Activated T-helper 9 cell treated with anti-CD3 and anti-CD28 coated beads, Interleukin-2, amount 50 U/mL, for 16 hours (primary cell): Measurements from ENCODE around the gene EP300.
"Not testable (repeated sequence)": the region's sequence is repeated elsewhere in the genome, so short reads cannot be mapped to it uniquely, and the experiment has no call there.

Source experiments
- DNase-seq: peaks from one replicate; pipeline ENCODE4 v3.0.0-alpha.2; 2020; ENCODE audit warnings: low read depth

EP300 gene

DNA sequence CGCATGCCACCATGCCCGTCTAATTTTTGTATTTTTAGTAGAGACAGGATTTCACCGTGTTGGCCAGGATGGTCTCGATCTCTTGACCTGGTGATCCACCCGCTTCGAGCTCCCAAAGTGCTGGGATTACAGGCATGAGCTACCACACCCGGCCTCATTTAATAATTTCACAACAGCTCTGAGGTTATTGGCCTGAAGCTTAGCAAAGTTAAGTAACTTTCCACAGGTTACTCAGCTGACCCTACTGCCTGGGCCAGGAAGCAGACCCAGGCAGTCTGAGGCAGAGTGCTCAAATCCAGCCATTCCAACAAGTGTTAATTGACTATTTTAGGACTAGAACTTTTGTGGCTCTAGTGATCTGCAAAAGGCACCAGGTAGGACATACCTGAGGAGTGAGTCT, 60.5 kb downstream of the EP300 start:
- DNase-seq: no peak

DNA sequence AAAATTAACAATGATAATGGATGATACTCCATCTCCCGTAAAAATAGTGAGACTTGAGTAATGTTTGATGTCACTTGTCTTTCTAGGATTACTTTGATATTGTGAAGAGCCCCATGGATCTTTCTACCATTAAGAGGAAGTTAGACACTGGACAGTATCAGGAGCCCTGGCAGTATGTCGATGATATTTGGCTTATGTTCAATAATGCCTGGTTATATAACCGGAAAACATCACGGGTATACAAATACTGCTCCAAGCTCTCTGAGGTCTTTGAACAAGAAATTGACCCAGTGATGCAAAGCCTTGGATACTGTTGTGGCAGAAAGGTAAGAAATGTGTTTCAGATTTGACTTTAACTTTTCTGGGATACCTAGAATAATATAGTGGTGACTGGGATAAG, 64.7 kb downstream of the EP300 start:
- DNase-seq: no peak

DNA sequence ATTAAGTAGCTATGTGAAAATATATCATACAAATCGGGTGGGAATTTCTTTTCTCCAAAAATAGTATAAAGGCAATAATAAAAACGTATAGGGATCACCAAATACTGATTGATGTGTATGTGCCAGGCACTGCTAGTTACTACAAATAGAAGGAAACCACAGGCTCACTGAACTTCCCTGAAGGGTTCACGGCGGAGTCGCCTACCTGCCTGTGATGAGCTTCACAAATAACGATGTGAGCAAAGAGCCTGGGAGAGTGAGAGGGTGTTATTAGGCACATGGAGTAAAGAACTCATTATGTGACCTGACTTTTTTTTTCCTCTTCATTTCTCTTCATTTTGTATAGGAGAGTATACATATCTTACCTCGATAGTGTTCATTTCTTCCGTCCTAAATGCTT, 76.8 kb downstream of the EP300 start:
- DNase-seq: no peak

DNA sequence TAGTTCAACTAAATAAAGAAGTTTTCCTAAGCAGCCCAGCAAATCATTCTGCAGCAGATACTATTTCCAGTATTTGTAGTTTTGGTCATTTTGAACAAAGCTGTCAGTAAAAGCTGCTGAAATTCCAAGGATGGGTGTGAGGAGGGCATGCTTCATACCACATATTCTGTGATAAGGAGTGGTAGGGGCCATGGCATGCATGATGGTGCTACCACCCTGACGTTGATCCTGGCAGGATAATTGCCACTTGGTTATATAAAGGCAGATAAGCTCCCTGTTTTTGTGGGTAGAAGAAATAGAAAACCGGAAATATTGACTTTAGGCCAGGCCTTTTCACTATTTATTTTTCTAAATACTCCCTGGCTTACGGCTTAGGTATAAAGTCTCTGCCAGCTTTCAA, 79.6 kb downstream of the EP300 start:
- no peak for DNase-seq

DNA sequence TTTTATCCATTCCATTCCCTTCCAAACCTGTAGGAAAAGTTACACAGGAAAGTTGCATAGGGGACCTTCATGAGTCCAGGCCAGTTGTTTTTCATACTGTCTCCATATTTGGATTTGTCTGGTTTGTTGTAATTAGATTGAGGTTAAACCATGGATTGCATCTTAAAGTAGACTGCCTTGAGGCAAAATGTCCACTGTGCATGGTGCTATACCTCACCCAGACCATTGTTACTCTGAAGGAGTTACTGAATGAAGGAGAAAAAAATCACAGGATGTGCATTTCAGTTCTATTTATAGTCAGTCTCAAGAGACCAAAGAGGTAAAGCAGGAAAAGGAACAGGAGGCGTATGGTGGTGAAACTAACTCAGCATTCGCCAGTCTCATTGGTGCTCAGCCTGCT, 83.2 kb downstream of the EP300 start:
- no peak for DNase-seq

DNA sequence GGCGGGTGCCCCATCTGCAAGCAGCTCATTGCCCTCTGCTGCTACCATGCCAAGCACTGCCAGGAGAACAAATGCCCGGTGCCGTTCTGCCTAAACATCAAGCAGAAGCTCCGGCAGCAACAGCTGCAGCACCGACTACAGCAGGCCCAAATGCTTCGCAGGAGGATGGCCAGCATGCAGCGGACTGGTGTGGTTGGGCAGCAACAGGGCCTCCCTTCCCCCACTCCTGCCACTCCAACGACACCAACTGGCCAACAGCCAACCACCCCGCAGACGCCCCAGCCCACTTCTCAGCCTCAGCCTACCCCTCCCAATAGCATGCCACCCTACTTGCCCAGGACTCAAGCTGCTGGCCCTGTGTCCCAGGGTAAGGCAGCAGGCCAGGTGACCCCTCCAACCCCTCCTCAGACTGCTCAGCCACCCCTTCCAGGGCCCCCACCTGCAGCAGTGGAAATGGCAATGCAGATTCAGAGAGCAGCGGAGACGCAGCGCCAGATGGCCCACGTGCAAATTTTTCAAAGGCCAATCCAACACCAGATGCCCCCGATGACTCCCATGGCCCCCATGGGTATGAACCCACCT, 84.7 kb downstream of the EP300 start:
- DNase-seq: no peak

DNA sequence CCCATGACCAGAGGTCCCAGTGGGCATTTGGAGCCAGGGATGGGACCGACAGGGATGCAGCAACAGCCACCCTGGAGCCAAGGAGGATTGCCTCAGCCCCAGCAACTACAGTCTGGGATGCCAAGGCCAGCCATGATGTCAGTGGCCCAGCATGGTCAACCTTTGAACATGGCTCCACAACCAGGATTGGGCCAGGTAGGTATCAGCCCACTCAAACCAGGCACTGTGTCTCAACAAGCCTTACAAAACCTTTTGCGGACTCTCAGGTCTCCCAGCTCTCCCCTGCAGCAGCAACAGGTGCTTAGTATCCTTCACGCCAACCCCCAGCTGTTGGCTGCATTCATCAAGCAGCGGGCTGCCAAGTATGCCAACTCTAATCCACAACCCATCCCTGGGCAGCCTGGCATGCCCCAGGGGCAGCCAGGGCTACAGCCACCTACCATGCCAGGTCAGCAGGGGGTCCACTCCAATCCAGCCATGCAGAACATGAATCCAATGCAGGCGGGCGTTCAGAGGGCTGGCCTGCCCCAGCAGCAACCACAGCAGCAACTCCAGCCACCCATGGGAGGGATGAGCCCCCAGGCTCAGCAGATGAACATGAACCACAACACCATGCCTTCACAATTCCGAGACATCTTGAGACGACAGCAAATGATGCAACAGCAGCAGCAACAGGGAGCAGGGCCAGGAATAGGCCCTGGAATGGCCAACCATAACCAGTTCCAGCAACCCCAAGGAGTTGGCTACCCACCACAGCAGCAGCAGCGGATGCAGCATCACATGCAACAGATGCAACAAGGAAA, 85.4 kb downstream of the EP300 start:
- DNase-seq: no peak

DNA sequence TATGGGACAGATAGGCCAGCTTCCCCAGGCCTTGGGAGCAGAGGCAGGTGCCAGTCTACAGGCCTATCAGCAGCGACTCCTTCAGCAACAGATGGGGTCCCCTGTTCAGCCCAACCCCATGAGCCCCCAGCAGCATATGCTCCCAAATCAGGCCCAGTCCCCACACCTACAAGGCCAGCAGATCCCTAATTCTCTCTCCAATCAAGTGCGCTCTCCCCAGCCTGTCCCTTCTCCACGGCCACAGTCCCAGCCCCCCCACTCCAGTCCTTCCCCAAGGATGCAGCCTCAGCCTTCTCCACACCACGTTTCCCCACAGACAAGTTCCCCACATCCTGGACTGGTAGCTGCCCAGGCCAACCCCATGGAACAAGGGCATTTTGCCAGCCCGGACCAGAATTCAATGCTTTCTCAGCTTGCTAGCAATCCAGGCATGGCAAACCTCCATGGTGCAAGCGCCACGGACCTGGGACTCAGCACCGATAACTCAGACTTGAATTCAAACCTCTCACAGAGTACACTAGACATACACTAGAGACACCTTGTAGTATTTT, 86.1 kb downstream of the EP300 start:
- DNase-seq: no peak

DNA sequence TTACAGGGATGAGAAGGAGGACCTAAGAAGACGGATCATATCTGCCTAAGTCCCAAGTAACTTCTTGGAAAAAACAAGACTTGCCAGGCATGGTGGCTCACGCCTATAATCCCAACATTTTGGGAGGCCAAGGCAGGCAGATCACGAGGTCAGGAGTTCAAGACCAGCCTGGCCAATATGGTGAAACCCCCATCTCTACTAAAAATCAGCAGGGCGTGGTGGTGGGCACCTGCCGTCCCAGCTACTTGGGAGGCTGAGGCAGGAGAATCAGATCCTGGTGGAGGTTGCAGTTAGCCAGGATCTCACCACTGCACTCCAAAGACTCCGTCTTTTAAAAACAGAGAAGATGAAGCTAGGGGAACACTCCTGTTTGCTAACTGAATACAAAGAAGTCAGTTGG, 88.0 kb downstream of the EP300 start:
- DNase-seq: not testable (repeated sequence)

DNA sequence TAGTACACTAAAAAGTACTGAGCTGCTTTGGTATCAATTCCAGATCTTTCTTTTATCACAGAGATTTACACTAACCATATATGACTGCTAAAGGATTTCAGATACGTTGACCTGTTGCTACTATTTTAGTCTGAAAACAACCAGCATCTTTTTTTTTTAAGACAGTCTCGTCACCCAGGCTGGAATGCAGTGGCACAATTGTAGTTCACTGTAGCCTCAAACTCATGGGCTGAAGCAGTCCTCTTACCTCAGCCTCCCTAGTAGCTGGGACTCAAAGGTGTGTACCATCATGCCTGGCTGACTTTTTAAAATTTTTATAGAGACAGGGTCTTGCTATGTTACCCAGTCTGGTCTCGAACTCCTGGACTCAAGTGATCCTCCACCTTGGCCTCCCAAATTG, 88.5 kb downstream of the EP300 start:
- DNase-seq: no peak

DNA sequence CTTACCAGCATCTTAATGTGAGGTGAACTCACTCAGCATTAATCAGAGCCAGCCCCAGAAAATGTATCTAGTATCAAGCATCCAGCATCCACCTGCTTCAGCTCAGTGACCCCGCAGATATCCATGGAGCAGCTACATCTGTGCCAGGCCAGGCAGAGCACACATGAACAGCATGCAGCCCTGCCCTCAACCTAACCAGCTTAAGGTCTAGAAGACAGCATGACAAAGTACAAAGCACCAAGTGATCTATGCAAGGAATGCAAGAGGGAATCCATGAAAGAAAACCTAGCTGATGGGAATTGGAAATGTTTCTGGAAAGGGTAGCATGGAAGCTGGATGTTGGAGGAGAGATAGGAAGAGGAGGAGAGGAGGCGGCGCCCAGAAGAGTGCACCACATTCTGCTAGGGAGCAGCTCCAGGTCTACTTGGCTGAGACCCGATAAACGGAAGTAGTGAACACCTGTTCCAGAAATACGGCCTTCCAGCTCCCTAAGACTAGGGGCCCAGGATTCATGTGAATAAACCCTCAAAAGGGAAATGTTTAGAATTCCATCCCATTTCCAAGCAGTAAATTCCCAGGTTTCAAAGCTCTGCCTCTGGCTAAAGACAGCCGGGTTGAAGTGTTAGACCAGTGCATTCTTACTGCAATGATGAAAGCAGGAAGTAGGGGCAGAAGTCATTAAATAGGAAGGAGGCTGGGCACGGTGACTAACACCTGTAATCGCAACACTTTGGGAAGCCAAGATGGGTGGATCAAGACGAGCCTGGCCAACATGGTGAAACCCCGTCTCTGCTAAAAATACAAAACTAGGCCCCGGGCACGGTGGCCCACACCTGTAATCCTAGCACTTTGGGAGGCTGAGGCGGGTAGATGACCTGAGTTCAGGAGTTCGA, 89.2 kb downstream of the EP300 start:
- DNase-seq: no peak

DNA sequence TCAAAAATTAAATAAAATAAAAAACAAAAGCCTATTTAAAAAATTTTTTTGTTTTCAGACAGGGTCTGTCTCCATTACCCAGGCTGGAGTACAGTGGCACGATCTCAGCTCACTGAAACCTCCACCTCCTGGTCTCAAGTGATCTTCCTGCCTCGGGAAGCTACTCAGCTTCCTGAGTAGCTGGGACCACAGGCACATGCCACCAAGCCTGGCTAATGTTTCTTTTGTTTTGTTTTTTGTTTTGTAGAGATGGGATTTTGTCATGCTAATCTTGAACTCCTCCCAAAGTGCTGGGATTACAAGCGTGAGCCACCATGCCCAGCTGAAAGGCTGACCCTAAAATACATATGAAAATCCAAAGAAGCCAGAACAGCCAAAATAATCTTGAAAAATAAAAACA, 92.3 kb downstream of the EP300 start:
- no peak for DNase-seq

DNA sequence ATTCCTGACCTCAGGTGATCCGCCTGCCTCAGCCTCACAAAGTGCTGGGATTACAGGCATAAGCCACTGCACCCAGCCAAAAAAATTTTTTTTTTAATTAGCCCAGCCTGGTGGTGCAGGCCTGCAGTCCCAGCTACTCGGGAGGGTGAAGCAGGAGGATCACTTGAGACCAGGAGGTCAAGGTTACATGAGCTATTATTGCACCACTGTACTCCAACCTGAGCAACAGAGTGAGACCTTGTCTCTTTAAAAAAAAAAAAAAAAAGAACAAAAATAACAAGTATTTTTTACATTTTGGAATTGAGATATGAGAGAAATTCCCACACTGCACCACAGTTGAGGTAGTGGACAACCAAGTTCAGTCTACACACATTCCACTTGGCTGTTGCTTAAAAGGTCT, 99.1 kb downstream of the EP300 start:
- no peak for DNase-seq

DNA sequence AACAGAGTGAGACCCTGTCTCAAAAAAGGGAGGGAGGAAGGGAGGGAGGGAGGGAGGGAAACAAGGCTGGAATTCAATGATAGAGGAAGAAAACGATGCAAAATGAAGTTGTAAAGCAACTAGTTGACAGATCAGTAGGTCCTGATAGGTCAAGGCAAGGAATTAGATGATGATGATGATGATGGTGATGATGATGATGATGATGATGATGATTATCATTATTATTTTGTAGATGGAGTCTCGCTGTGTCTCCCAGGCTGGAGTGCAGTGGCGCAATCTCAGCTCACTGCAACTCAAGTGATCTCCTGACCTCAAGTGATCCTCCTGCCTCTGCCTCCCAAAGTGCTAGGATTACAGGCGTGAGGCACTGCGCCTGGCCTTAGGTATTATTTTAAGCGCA, 101.4 kb downstream of the EP300 start:
- no peak for DNase-seq

DNA sequence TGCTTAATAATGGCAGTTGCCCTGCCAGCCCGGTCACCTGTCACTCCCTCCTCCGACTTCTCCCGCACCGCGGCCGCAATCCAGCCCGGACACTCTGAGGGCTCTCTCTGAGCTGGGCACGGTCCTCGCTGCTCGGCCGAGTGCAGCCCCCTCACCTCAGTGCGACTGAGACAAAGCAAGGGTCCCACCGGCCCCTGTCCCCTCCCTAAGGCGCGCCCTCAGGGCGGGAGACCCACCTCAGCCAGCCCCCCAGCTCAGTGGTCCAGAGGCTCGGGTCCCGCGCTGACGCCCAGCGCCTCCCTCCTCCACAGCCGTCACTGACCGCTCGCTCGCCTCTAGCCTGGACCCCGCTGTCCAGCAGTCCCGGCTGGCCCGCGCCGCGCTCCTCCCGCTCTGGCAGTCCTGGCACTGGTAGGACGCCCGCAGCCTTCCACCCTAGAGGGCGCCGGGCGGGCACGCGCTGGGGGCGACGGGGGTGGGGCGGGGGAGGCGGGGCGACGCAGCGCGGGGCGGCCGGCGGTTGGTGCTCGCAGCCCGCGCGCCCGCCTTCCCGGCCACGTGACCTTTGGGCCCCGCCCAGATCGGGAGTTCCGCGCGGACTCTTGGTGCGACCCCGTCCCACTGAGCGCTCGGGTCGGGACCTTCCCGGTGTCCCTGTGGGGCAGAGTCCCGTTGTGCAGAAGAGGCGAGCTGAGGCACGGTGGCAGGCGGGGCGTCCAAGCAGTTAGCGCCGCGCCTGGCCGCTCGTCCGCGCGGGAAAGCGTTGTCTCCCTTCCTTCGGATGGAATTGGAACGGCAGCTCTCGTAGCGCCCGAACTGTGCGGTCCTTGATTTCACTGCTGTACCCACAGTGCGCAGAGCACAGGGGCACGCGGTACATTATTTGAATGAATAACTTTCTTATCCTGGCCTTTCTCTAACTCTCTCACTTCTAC, 104.9 kb downstream of the EP300 start:
- DNase-seq: peak; percentile 81

DNA sequence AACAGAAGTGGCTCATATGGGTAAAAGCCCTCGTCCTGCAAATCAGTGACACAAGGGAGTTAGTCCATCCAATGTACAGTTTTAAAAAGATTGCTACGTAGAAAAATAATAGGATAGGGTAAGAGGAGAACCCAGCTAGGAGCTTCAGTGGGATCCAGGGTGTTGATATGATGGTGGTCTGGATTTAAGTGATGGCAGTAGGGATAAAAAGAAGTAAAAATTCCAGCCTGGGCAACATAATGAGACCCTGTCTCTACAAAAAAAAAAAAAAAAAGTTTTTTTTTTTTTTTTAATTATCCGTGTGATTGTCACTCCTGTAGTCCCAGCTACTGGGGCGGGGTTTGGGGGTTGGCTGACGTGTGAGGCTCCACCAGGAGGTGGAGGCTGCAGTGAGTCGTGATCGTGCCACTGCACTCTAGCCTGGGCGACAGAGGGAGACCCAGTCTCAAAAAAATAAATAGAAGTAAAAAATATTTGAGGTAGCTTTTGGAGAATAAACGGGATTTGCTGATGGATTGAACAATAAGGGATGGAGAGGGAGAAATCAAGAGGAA, 105.7 kb downstream of the EP300 start:
- DNase-seq: peak; percentile 35

DNA sequence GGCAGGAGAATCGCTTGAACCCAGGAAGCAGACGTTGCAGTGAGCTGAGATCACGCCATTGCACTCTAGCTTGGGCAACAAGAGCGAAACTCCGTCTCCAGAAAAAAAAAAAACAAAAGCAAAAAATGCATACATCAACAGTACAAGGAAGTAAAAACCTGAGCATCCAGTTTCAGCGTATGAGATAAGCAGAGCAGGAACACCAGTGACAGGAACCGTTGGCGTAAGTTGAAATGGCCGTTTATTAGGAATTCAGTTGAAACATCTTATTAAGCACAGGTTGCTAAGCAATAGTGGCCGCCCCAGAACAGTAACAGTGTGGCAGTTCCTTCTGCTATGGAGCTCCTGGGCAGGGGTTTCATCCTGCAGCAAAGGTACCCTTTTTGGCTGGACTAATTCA, 108.7 kb downstream of the EP300 start:
- DNase-seq: no peak

DNA sequence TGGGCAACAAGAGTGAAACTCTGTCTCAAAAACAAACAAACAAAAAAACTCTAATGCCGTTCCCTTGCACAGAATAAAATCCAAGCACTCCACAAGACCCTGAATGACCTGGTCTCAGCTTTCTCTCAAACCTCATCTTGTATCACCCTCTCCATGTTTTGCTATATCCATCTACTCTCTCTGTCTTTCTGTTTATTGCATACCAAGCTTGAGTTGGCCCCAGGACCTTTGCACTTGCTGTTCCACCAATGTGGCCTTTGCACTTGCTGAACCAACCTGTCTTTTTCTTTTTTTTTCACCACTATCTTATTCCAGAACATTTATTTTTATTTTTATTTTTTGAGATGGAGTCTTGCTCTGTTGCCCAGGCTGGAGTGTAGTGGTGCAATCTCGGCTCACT, 110.7 kb downstream of the EP300 start:
- no peak for DNase-seq

DNA sequence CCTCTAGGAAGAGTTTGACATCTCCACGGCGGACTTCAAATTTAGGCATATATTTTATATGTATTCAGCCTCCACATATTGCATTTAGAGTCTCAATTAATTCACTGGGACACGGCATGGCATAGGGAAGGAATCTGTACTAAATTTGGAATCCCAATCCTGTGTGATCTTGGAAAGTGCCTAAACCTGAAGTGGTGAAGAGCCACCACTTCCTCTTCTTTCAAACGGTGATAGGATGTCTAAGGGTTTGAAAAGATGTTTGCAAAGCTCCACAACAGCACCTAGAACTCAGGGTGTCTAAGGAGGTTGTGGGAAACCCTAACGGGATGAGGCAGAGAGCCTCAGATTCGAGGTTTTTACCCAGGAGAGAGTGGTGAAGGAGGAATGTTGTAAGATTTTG, 111.7 kb downstream of the EP300 start:
- no peak for DNase-seq

DNA sequence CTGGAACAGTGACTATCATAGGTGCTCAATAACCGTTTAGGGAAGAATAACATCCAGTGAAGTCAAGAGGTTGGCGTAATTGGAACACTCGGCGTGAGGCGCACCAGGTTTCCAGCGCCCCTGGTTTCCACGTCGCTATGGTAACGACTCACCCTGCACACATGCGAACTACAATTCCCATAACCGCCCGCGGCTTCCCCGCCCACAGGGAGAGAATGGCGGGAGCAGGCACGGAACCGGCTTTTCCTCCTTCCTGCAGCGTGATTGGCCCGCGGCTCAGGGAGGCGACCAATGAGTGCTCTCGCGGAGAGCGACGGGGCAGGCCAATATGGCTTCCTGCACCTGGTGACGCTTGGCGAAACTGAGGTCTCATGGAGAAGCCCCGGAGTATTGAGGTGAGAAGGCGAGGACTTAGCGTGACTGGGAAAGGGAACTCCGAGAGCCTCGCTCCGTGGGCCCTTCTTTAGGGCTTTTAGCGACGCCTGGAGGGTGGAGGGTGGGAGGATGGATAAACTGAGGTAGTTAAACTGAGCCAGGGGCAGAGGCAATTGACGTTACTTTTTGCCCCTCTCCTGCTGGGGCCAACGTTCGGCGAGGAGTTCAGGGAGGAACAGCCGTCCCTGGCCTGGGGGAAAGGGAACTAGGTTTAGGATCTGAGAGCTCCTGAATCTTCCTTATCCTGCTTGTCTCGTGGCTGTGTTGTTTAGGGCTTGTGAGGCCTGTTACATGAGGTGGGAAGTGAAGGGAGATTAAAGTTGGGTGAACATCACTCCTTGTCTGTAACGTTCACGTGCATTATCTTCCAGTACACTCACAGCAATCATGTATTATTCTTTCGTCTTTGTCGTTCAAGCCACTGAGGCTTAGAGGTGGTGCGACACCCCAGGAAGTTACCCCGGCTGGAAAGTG, 112.9 kb downstream of the EP300 start, which contains the start of gene L3MBTL2:
Gene L3MBTL2 (plus strand): TSS at position 321 of the 909 bp plus-strand sequence. CDS start 51 bp downstream, at position 372.
- peak; percentile 97 for DNase-seq
